Central memory CD8-positive, alpha-beta T cell (primary cell): Measurements from ENCODE around the gene VIT.

Experiments used
- ATAC-seq: fragments of 150-1000 bp; cut with Tn5 transposase; replicated peaks from 2 replicates; pipeline ENCODE4 v1.10.0; 2022; ENCODE audit warnings: mild to moderate bottlenecking, moderate FRiP score, moderate number of reproducible peaks; ENCODE audit not compliant: poor library complexity, severe bottlenecking; ENCODE audit errors: extremely low read depth
- DNase-seq, 2 donors: peaks; one replicate each; pipeline ENCODE4 v3.0.0; 2021; ENCODE audit warnings: low spot score in 2 of 2
- H3K27ac Mint-ChIP-seq: one replicate; pipeline ENCODE4 v1.8.0; 2022; ENCODE audit warnings: low read depth, mild to moderate bottlenecking, moderate library complexity, mixed read lengths
- H3K27me3 Mint-ChIP-seq: one replicate; pipeline ENCODE4 v1.8.0; 2022; ENCODE audit warnings: mixed read lengths
- H3K36me3 Mint-ChIP-seq: one replicate; pipeline ENCODE4 v1.8.0; 2022; ENCODE audit warnings: mild to moderate bottlenecking, moderate library complexity, mixed read lengths; ENCODE audit not compliant: insufficient read depth
- H3K4me1 Mint-ChIP-seq: one replicate; pipeline ENCODE4 v1.8.0; 2022; ENCODE audit warnings: mixed read lengths
- H3K4me3 Mint-ChIP-seq: one replicate; pipeline ENCODE4 v1.8.0; 2022; ENCODE audit warnings: mild to moderate bottlenecking, moderate library complexity, mixed read lengths
- H3K9me3 Mint-ChIP-seq: one replicate; pipeline ENCODE4 v1.8.0; 2022; ENCODE audit warnings: mixed read lengths

The VIT gene

DNA sequence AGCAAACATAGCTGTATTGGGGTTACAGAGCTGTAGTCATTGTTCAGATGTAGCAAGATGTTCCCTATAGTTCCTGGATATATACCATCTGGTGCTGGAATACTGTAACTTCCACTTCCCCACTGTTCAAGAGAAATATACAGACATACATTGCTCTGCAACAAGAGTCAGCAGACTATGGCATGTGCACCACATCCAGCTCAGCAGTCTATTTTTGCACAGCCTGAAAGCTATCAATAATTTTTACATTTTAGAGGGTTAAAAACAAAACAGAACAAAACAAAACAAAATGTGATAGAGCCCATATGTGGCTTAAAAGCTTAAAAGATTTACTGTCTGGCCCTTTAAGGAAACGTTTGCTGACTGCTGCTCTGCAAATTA, 31.8 kb upstream of the VIT start:
- Mint-ChIP-seq H3K4me1 (no peaks in the 10 kb centered on the region), H3K4me3 (no peak overlapping the region), H3K27me3 (peaks cover 25% of the 10 kb centered on the region), H3K36me3 (no peaks in the 10 kb centered on the region), H3K27ac (no peak overlapping the region), H3K9me3 (no peaks in the 10 kb centered on the region)
- no peak for ATAC-seq
- DNase-seq, result no peak

DNA sequence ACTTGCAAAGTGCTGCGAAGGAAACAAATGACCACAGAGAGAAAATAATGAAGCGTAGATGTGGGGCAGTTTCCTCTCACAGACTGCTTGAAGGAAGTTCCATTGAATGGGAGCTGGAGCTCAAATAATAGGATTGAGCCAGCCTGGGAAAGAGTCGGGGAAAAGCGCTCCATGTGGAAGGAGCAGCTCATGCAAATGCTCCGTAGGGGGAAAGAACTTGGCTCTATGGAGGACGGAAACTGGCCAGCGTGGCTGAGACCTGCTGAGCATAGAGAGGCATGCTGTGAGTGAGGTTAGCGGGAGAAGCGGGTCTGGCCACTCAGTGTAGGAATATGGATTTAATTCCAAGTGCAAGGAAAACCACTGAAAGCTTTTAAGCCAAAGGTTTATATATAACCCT, 28.6 kb upstream of the VIT start:
- no peak for ATAC-seq
- Mint-ChIP-seq H3K36me3 (no peaks in the 10 kb centered on the region), H3K27me3 (peaks cover 45% of the 10 kb centered on the region), H3K4me1 (no peaks in the 10 kb centered on the region), H3K27ac (no peak overlapping the region), H3K4me3 (no peak overlapping the region), H3K9me3 (no peaks in the 10 kb centered on the region)
- no peak for DNase-seq

GRCh38 chr2:36670881-36671595, 25.5 kb upstream of the VIT start:
- Mint-ChIP-seq H3K27ac (no peak overlapping the region), H3K36me3 (no peaks in the 10 kb centered on the region), H3K4me1 (no peaks in the 10 kb centered on the region), H3K4me3 (no peak overlapping the region), H3K27me3 (peaks cover 65% of the 10 kb centered on the region), H3K9me3 (no peaks in the 10 kb centered on the region)
- DNase-seq (no peak), ATAC-seq (no peak)

DNA sequence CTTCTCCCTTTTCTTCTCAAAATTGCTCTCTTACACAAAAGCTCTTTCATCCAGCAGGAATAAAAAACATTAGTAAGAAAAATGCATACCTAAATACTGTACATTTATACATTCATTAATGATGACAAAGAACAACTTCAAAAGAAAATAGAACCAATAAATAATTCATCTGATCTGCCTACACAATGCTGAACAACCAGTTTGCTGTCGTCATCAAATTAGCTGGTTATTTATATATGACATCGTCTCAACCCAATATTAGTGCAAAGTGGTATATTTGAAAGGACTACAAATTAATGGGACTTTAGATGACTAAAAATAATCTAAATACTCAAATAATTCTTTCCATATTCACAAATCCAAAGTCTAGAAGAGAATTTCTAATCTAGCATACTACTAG, 24.8 kb upstream of the VIT start:
- ATAC-seq (no peak), DNase-seq (no peak)
- no peak overlapping the region for H3K27ac Mint-ChIP-seq
- H3K27me3 Mint-ChIP-seq, result peaks cover 69% of the 10 kb centered on the region
- no peak overlapping the region for H3K4me3 Mint-ChIP-seq
- no peaks in the 10 kb centered on the region for H3K4me1 Mint-ChIP-seq
- H3K36me3 Mint-ChIP-seq, result no peaks in the 10 kb centered on the region
- H3K9me3 Mint-ChIP-seq, result no peaks in the 10 kb centered on the region

- Mint-ChIP-seq H3K4me1 (peaks cover 4% of the 10 kb centered on the region), H3K27ac (no peak overlapping the region), H3K4me3 (no peak overlapping the region), H3K27me3 (peaks cover 69% of the 10 kb centered on the region), H3K9me3 (no peaks in the 10 kb centered on the region), H3K36me3 (no peaks in the 10 kb centered on the region)
- DNase-seq (no peak), ATAC-seq (no peak)
Observed at GRCh38 chr2:36672199-36672598, 24.3 kb upstream of the VIT start.

GRCh38 chr2:36675579-36676282, 20.8 kb upstream of the VIT start:
- DNase-seq (no peak), ATAC-seq (no peak)
- H3K27ac Mint-ChIP-seq, result no peak overlapping the region
- H3K36me3 Mint-ChIP-seq, result no peaks in the 10 kb centered on the region
- peaks cover 12% of the 10 kb centered on the region for H3K9me3 Mint-ChIP-seq
- peaks cover 7% of the 10 kb centered on the region for H3K4me1 Mint-ChIP-seq
- peaks cover 68% of the 10 kb centered on the region for H3K27me3 Mint-ChIP-seq
- H3K4me3 Mint-ChIP-seq, result no peak overlapping the region

DNA sequence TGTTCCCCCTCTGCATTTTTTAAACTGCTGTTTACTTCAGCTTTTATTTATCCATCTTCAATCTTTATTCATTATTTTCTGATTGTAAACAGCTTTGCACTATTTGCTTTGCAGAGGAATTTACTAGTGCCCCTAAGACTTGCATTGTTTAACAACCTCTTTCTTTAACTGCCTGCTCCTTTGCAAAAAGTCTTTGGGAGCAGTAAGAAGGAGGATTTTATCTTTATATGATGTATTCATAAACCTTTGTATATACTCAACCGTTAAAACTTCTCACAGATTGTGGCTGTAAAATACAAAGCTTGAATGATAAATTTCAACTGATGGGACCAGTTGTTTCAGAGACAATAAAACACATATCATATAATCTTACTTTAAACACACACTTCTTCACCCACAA, 20.1 kb upstream of the VIT start:
- Mint-ChIP-seq H3K27me3 (peaks cover 68% of the 10 kb centered on the region), H3K36me3 (no peaks in the 10 kb centered on the region), H3K9me3 (peaks cover 12% of the 10 kb centered on the region), H3K27ac (no peak overlapping the region), H3K4me3 (no peak overlapping the region), H3K4me1 (peaks cover 7% of the 10 kb centered on the region)
- ATAC-seq (no peak), DNase-seq (no peak)

DNA sequence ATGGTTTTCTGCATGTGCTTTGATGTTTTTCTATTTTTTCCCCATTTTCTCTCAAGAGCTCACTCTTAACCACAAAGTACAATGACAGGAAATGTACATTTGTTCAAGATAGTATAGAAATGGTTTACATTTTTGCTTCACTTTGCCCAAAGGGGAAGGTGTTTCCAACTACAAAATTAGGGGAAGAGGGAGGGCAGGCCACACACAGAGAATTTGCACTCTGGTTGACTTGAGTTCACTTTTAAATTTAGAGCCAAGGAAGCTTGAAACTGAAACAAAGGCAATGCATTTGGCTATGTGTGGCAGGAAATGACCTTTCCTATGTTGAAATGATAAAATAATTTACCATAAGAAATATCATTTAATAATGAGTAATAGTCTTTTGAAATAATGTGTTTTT, 19.1 kb upstream of the VIT start:
- Mint-ChIP-seq H3K4me1 (peaks cover 7% of the 10 kb centered on the region), H3K27me3 (peaks cover 71% of the 10 kb centered on the region), H3K4me3 (no peak overlapping the region), H3K9me3 (peaks cover 12% of the 10 kb centered on the region), H3K27ac (no peak overlapping the region), H3K36me3 (no peaks in the 10 kb centered on the region)
- ATAC-seq, result no peak
- DNase-seq, result no peak

GRCh38 chr2:36677996-36678605, 18.4 kb upstream of the VIT start:
- ATAC-seq (no peak), DNase-seq (no peak)
- Mint-ChIP-seq H3K4me1 (peaks cover 7% of the 10 kb centered on the region), H3K36me3 (no peaks in the 10 kb centered on the region), H3K9me3 (peaks cover 12% of the 10 kb centered on the region), H3K4me3 (no peak overlapping the region), H3K27me3 (peaks cover 73% of the 10 kb centered on the region), H3K27ac (no peak overlapping the region)

GRCh38 chr2:36678856-36679255, 17.7 kb upstream of the VIT start:
- Mint-ChIP-seq H3K9me3 (peaks cover 12% of the 10 kb centered on the region), H3K27ac (no peak overlapping the region), H3K4me3 (no peak overlapping the region), H3K4me1 (peaks cover 7% of the 10 kb centered on the region), H3K27me3 (peaks cover 76% of the 10 kb centered on the region), H3K36me3 (no peaks in the 10 kb centered on the region)
- ATAC-seq (no peak), DNase-seq (no peak)

GRCh38 chr2:36680012-36680411, 16.5 kb upstream of the VIT start:
- H3K4me1 Mint-ChIP-seq, result peaks cover 7% of the 10 kb centered on the region
- peaks cover 12% of the 10 kb centered on the region for H3K9me3 Mint-ChIP-seq
- no peaks in the 10 kb centered on the region for H3K36me3 Mint-ChIP-seq
- H3K4me3 Mint-ChIP-seq, result no peak overlapping the region
- ATAC-seq, result no peak
- DNase-seq, result no peak
- H3K27me3 Mint-ChIP-seq, result peaks cover 80% of the 10 kb centered on the region
- no peak overlapping the region for H3K27ac Mint-ChIP-seq

GRCh38 chr2:36682562-36682961, 13.9 kb upstream of the VIT start:
- Mint-ChIP-seq H3K4me1 (no peaks in the 10 kb centered on the region), H3K27me3 (peaks cover 72% of the 10 kb centered on the region), H3K4me3 (no peak overlapping the region), H3K9me3 (peaks cover 11% of the 10 kb centered on the region), H3K27ac (no peak overlapping the region), H3K36me3 (no peaks in the 10 kb centered on the region)
- ATAC-seq (no peak), DNase-seq (no peak)

DNA sequence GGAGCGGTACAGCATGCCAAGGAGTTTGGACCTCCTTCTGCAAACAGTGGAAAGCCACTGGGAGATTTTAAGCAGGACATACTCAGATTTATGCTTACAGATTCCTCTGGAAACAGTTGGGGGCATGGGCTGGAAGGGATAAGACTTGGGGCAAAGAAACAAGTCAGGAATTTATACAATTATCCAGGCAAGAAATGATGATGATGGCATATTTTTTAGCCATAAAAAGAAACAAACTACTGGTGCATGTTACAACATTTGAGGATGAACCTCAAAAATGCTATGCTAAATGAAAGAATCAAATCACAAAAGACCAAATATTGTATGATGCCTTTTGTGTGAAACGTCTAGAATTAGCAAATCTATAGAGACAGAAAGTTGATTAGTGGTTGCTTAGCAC, 13.5 kb upstream of the VIT start:
- Mint-ChIP-seq H3K27ac (no peak overlapping the region), H3K9me3 (peaks cover 6% of the 10 kb centered on the region), H3K4me1 (no peaks in the 10 kb centered on the region), H3K36me3 (no peaks in the 10 kb centered on the region), H3K4me3 (no peak overlapping the region), H3K27me3 (peaks cover 72% of the 10 kb centered on the region)
- no peak for DNase-seq
- no peak for ATAC-seq
